PC-9 (cell line): ENCODE results near the gene FCHO1.

Source experiments
- CTCF ChIP-seq: fragments of 200-600 bp; sonication (generic); conservative IDR thresholded peaks from 2 replicates; pipeline ENCODE4 v1.6.1; 2017; ENCODE audit warnings: mixed run types, antibody characterized with exemption, mild to moderate bottlenecking, moderate library complexity
- EZH2 ChIP-seq: fragments of 200-600 bp; sonication (generic); IDR thresholded peaks from 2 replicates; pipeline ENCODE4 v1.8.0; 2017; ENCODE audit warnings: antibody characterized with exemption, low read depth

DNA sequence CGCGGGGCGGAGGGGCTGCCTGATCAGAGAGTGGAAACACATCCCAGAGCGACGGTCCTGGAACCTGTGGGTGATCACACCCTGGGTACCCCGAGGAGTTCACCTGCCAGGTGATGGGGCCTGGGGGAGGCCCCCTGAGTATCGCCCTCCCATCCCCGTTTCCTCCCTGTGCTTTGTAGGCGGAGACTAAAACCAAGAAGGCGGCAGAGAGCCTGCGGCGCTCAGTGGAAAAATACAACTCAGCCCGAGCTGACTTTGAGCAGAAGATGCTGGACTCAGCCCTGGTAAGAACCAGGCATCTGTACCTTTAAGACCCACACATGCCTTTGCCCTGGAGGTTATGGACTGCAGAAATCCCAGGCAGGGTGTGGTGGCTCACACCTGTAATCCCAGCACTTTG lies 19.3 kb downstream of the FCHO1 start:
- TF ChIP-seq CTCF, result no peak
- no peak for TF ChIP-seq EZH2
